HepG2 (cell line): ENCODE data around the gene HERC4.

ENCODE experiments used
- CTCF ChIP-seq: sonication (generic); formaldehyde crosslinking; IDR thresholded peaks from 2 replicates; pipeline ENCODE4 v1.5.0; 2020; ENCODE audit warnings: mild to moderate bottlenecking, missing genetic modification reagents, moderate library complexity
- DZIP1 ChIP-seq: sonication (generic); formaldehyde crosslinking; IDR thresholded peaks from 2 replicates; pipeline ENCODE4 v1.5.0; 2020; ENCODE audit warnings: mild to moderate bottlenecking, missing genetic modification reagents
- HCFC1 ChIP-seq: fragments of 150-350 bp; IDR thresholded peaks from 2 replicates; pipeline ENCODE4 v1.6.1; 2014; ENCODE audit warnings: low read depth, low read length
- IRF2 ChIP-seq: IDR thresholded peaks from 2 replicates; pipeline ENCODE4 v1.6.1; 2018; ENCODE audit warnings: missing genetic modification reagents, missing compliant biosample characterization
- LCORL ChIP-seq, 2 experiments: fragments of 450-650 bp in 1 of 2; sonication (generic) in 1 of 2; formaldehyde crosslinking in 1 of 2; IDR thresholded peaks; 2 replicates each; pipeline versions ENCODE4 v1.5.0 to v1.6.1; 2017 to 2020; ENCODE audit warnings: antibody characterized with exemption in 1 of 2, missing genetic modification reagents in 1 of 2
- POLR2A ChIP-seq, 2 experiments: IDR thresholded peaks; 2 replicates each; pipeline ENCODE4 v1.6.1; 2011; ENCODE audit warnings: low read depth in 2 of 2, low read length in 2 of 2, mild to moderate bottlenecking in 1 of 2, moderate library complexity in 1 of 2; ENCODE audit not compliant: insufficient read depth in 1 of 2
- POLR2AphosphoS5 ChIP-seq: IDR thresholded peaks from 2 replicates; pipeline ENCODE4 v1.6.1; 2012; ENCODE audit warnings: low read depth, low read length
- SMC3 ChIP-seq: IDR thresholded peaks from 2 replicates; pipeline ENCODE4 v1.6.1; 2011; ENCODE audit warnings: low read length, improper control_type of control experiment
- ZNF331 ChIP-seq: sonication (generic); formaldehyde crosslinking; IDR thresholded peaks from 2 replicates; pipeline ENCODE4 v1.4.0; 2020; ENCODE audit warnings: missing genetic modification reagents
- ZNF574 ChIP-seq: sonication (generic); formaldehyde crosslinking; IDR thresholded peaks from 2 replicates; pipeline ENCODE4 v1.4.0; 2020; ENCODE audit warnings: missing genetic modification reagents

DNA sequence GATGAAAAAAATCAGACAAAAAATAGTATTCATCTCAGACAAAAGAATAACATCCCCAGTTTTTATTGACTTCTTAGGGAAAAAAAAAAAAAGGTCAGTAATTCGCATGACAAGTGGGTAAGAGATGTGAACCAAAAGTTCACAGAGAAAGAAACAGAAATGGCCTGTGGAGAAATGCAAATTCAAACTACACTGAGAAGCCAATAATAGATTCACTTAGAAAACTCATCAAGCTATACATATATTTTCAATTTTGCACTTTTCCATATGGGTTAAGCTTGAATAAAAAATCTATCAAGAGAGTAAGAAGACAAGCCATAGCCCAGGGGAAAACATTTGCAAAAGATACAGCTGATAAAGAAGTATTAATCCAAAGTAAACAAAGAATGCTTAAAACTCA lies 28.0 kb downstream of the HERC4 start:
- no peak for TF ChIP-seq POLR2AphosphoS5
- TF ChIP-seq DZIP1 (CRISPR knock-in tag) = no peak
- no peak for TF ChIP-seq HCFC1
- no peak for TF ChIP-seq POLR2A (IDR thresholded peaks at IDR 0.05; ENCODE audit: insufficient read depth in 1 of 2, low read depth in 2 of 2, low read length in 2 of 2)
- no peak for TF ChIP-seq IRF2
- no peak for TF ChIP-seq LCORL (IDR thresholded peaks at IDR 0.05)
- TF ChIP-seq LCORL (CRISPR knock-in tag; IDR thresholded peaks at IDR 0.05) = no peak
- no peak for TF ChIP-seq CTCF (CRISPR knock-in tag)
- TF ChIP-seq ZNF331 (CRISPR knock-in tag) = no peak
- TF ChIP-seq ZNF574 (CRISPR knock-in tag) = no peak
- no peak for TF ChIP-seq SMC3
